Endothelial cell of umbilical vein (primary cell): ENCODE results near the gene NR1H2. TPM values are rescaled to one million over a fixed set of nuclear protein-coding genes. Genes with fewer than 3 reads are reported as not detected.

Experiments used
- BruUV-seq: library from RNA; stranded (reverse); fragments of 400-500 nt; replicated peaks from 2 replicates; lab custom pipeline; 2021; lab: Mats Ljungman, UMichigan
- CTCF ChIA-PET: fragments of 300-600, 350-600 bp; sonication (Branson Sonifier 250); formaldehyde crosslinking; loops from one replicate; lab custom pipeline; 2021; ENCODE audit warnings: antibody characterized with exemption, inconsistent platforms; lab: Charles Lee
- POLR2A ChIA-PET: fragments of 300-600, 350-600 bp; sonication (Branson Sonifier 250); formaldehyde crosslinking; loops from one replicate; lab custom pipeline; 2021; ENCODE audit warnings: antibody characterized with exemption, inconsistent platforms; lab: Charles Lee
- DNase-seq: peaks from one replicate; pipeline ENCODE4 v3.0.0-alpha.2; 2011; ENCODE audit warnings: low read depth, low spot score
- FAIRE-seq: peaks from 2 replicates; lab custom pipeline; 2011; peaks lifted over from hg19 to GRCh38; lab: Jason Lieb, UNC
- H2AFZ ChIP-seq: 2 replicates; pipeline ENCODE4 v1.6.0; 2012; ENCODE audit warnings: low read depth, low read length, control low read depth, inconsistent platforms
- H3K27ac ChIP-seq: 2 replicates; pipeline ENCODE4 v1.5.1; 2011; ENCODE audit warnings: low read depth, mild to moderate bottlenecking, control low read depth, low read length, moderate library complexity; ENCODE audit not compliant: insufficient read depth
- H3K27me3 ChIP-seq, 2 experiments: 2 replicates each; pipeline versions ENCODE4 v1.6.0 to v1.6.1; 2011; ENCODE audit warnings: low read length in 2 of 2, mixed read lengths in 1 of 2; ENCODE audit not compliant: control insufficient read depth in 2 of 2, insufficient read depth in 2 of 2
- H3K36me3 ChIP-seq, 2 experiments: 2 replicates in 1 of 2; 3 replicates in 1 of 2; pipeline ENCODE4 v1.5.1; 2011; ENCODE audit warnings: low read length in 2 of 2, mild to moderate bottlenecking in 1 of 2, moderate library complexity in 1 of 2; ENCODE audit not compliant: control insufficient read depth in 2 of 2, insufficient read depth in 2 of 2; ENCODE audit errors: extremely low read depth in 1 of 2
- H3K4me1 ChIP-seq: 3 replicates; pipeline ENCODE4 v1.5.1; 2011; ENCODE audit warnings: mild to moderate bottlenecking, low read length; ENCODE audit not compliant: control insufficient read depth, insufficient read depth; ENCODE audit errors: extremely low read depth
- H3K4me2 ChIP-seq: 2 replicates; pipeline ENCODE4 v1.6.1; 2011; ENCODE audit warnings: low read length, control low read depth, mixed read lengths; ENCODE audit not compliant: insufficient read depth
- H3K4me3 ChIP-seq, 3 experiments: fragments of 200-600 bp in 1 of 3; sonication (generic), shearing (Covaris generic) in 1 of 3; replicated peaks in 1 of 3; 2 replicates each; pipeline ENCODE4 v1.5.1; 2011 to 2016; ENCODE audit warnings: control low read depth in 3 of 3, low read length in 3 of 3, mild to moderate bottlenecking in 2 of 3, inconsistent platforms in 1 of 3, low read depth in 1 of 3, moderate library complexity in 1 of 3; ENCODE audit not compliant: insufficient read depth in 1 of 3
- H3K79me2 ChIP-seq: 2 replicates; pipeline ENCODE4 v1.6.0; 2012; ENCODE audit warnings: low read length, inconsistent platforms; ENCODE audit not compliant: control insufficient read depth, insufficient read depth
- H3K9ac ChIP-seq: replicated peaks from 2 replicates; pipeline ENCODE3; 2011; ENCODE audit warnings: low read length, control low read depth; ENCODE audit not compliant: insufficient read depth; ENCODE audit errors: extremely low read depth
- H3K9me1 ChIP-seq: replicated peaks from 3 replicates; pipeline ENCODE4 v1.6.0; 2011; ENCODE audit warnings: mild to moderate bottlenecking, low read length; ENCODE audit not compliant: control insufficient read depth, insufficient read depth; ENCODE audit errors: extremely low read depth
- H3K9me3 ChIP-seq: replicated peaks from 2 replicates; pipeline ENCODE4 v1.5.1; 2012; ENCODE audit warnings: low read length, inconsistent platforms; ENCODE audit not compliant: control insufficient read depth, insufficient read depth
- H4K20me1 ChIP-seq: replicated peaks from 2 replicates; pipeline ENCODE3; 2011; ENCODE audit warnings: mild to moderate bottlenecking, low read length; ENCODE audit not compliant: control insufficient read depth, insufficient read depth; ENCODE audit errors: extremely low read depth
- EZH2 ChIP-seq: IDR thresholded peaks from 2 replicates; pipeline ENCODE4 v1.6.1; 2012; ENCODE audit warnings: borderline replicate concordance, low read depth, mild to moderate bottlenecking, moderate library complexity, low read length, inconsistent platforms; ENCODE audit not compliant: severe bottlenecking
- FOS ChIP-seq: IDR thresholded peaks from 2 replicates; pipeline ENCODE4 v1.6.1; 2011; ENCODE audit warnings: mild to moderate bottlenecking, low read length, moderate library complexity, borderline replicate concordance; ENCODE audit not compliant: insufficient read depth
- GATA2 ChIP-seq: IDR thresholded peaks from 2 replicates; pipeline ENCODE4 v1.7.0; 2011; ENCODE audit warnings: low read depth, mild to moderate bottlenecking, moderate library complexity, mixed read lengths, low read length; ENCODE audit not compliant: insufficient read length, insufficient read depth
- JUN ChIP-seq: IDR thresholded peaks from 2 replicates; pipeline ENCODE4 v1.6.1; 2011; ENCODE audit warnings: borderline replicate concordance, low read depth; ENCODE audit not compliant: insufficient read length, insufficient read depth
- MYC ChIP-seq: IDR thresholded peaks from one replicate; pipeline ENCODE4 v1.6.1; 2011; ENCODE audit warnings: mild to moderate bottlenecking, low read depth, low read length
- POLR2A ChIP-seq: IDR thresholded peaks from 2 replicates; pipeline ENCODE4 v1.6.1; 2012; ENCODE audit warnings: low read depth, mild to moderate bottlenecking, control low read depth, low read length
- POLR2AphosphoS5 ChIP-seq: IDR thresholded peaks from 2 replicates; pipeline ENCODE4 v1.6.1; 2012; ENCODE audit warnings: low read depth, mild to moderate bottlenecking, control low read depth, low read length, moderate library complexity; ENCODE audit not compliant: insufficient read depth
- dilution Hi-C: fragments of 300-500 bp; cut with MboI; formaldehyde crosslinking; loops from one replicate; pipeline ENCODE4 v1.15.0; 2019; ENCODE audit warnings: low sequenced_read_pairs; ENCODE audit not compliant: extremely low pct_ligation_motif_present
- intact Hi-C: fragments of 100-400 bp; cut with micrococcal nuclease; formaldehyde crosslinking; loops from one replicate; pipeline ENCODE4 v1.10.0; 2022
- polyA plus RNA-seq, 4 experiments: library from polyadenylated mRNA; depleted of rRNA in 3 of 4; stranded (reverse) in 3 of 4; unstranded in 1 of 4; fragments of >200 nt; gene quantifications; 2 replicates each; pipeline versions ENCODE4 v1.2.1 to v1.2.3, GENCODE V29; 2011 to 2012; ENCODE audit warnings: missing spikeins in 1 of 4
- total RNA-seq: library from RNA; stranded (reverse); gene quantifications from 2 replicates; pipeline ENCODE4 v1.2.3, GENCODE V29; 2021
- TF ChIP-seq, protein P1 (sequence below): IDR thresholded peaks from 2 replicates; pipeline ENCODE4 v1.6.1; 2011; ENCODE audit not compliant: insufficient read depth, insufficient read length
- TF ChIP-seq, protein P2 (sequence below), 2 donors: IDR thresholded peaks; 1 replicate in 1 of 2; 2 replicates in 1 of 2; pipeline ENCODE4 v1.5.1; 2011; ENCODE audit warnings: low read length in 2 of 2, mild to moderate bottlenecking in 2 of 2, moderate library complexity in 2 of 2, control low read depth in 1 of 2, inconsistent platforms in 1 of 2, low read depth in 1 of 2; ENCODE audit not compliant: insufficient read depth in 1 of 2; ENCODE audit errors: extremely low read depth in 1 of 2

NR1H2 gene
- total and polyA plus RNA-seq, 2 donors (not counting 3 experiments of a cell fraction or from before 2014, with no cell fraction given) = 46.7 to 48.4 TPM

DNA sequence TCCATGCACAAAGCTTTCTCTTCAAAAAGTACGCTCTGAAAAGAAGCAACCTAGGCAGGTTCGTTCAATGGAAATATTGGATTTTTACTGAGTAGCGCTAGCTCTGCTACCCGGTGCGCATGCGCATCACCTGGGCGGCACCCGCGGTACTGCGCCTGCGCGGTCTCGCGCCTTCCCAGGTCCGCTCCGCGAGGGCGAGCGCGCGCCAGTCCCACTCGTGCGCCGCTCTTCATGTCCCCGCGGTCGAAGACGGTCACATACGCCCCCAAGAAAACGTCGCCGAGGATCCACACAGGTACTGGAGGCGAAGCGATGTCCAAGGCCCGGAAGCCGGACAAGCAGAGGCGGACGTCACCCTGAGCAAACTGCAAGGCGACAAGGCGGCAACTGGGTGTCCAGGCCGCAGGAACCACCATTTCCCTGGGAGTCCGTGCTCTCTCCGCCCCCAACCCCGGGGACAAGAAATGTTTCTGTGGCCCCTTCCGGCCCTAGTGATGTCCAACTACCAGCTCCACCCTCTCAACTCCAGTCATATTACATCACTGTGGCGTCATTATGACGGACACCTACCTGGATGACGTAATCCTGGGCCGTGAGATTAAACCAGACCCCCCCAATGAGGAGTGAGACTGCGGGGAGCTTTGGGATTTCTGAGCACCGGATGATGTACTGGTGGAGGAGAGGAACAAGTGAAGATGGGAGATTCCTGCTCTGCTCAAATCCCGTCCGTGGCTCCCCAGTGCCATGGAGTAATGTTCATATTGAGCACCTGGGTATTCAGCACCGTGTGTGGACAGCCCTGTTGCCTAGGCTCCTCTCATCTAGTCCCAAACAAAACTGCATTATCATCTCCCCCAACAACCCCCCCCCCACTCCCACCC is 42.3 kb upstream of the NR1H2 start:
- H3K36me3 ChIP-seq = no peaks in the 10 kb centered on the region
- TSS peak; percentile 54 for BruUV-seq
- dilution Hi-C loops (no loop called here), intact Hi-C loops (loop anchor here (1.0 to 5.0 kb wide), 2 partner anchors 15 to 323 kb away; no protein-coding TSS in a partner anchor)
- CTCF ChIA-PET = interaction anchor here (1.0 to 1.7 kb wide), 3 partner anchors 23 to 82 kb away, joined by 3 to 8 read pairs (median 5); no protein-coding TSS in a partner anchor
- H3K9me1 ChIP-seq = no peaks in the 10 kb centered on the region
- no peak overlapping the region for H3K9ac ChIP-seq
- no peaks in the 10 kb centered on the region for H3K9me3 ChIP-seq
- FAIRE-seq (peak; percentile 18), DNase-seq (no peak)
- TF ChIP-seq POLR2AphosphoS5 (peak; percentile 68), GATA2 (no peak), POLR2A (peak; percentile 63), EZH2 (no peak), JUN (no peak), FOS (no peak), MYC (no peak)
- TF ChIP-seq, protein P1, sequence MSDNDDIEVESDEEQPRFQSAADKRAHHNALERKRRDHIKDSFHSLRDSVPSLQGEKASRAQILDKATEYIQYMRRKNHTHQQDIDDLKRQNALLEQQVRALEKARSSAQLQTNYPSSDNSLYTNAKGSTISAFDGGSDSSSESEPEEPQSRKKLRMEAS = peak; percentile 82
- TF ChIP-seq, protein P2, sequence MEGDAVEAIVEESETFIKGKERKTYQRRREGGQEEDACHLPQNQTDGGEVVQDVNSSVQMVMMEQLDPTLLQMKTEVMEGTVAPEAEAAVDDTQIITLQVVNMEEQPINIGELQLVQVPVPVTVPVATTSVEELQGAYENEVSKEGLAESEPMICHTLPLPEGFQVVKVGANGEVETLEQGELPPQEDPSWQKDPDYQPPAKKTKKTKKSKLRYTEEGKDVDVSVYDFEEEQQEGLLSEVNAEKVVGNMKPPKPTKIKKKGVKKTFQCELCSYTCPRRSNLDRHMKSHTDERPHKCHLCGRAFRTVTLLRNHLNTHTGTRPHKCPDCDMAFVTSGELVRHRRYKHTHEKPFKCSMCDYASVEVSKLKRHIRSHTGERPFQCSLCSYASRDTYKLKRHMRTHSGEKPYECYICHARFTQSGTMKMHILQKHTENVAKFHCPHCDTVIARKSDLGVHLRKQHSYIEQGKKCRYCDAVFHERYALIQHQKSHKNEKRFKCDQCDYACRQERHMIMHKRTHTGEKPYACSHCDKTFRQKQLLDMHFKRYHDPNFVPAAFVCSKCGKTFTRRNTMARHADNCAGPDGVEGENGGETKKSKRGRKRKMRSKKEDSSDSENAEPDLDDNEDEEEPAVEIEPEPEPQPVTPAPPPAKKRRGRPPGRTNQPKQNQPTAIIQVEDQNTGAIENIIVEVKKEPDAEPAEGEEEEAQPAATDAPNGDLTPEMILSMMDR (IDR thresholded peaks at IDR 0.05; ENCODE audit: extremely low read depth in 1 of 2, insufficient read depth in 1 of 2, low read depth in 1 of 2, low read length in 2 of 2) = no peak
- H3K4me1 ChIP-seq = peaks cover 7% of the 10 kb centered on the region
- no peak overlapping the region for H3K27ac ChIP-seq
- H3K27me3 ChIP-seq = peaks cover 11 to 14% of the 10 kb centered on the region in 2 experiments
- no peaks in the 10 kb centered on the region for H3K79me2 ChIP-seq
- POLR2A ChIA-PET = no interaction called here
- peak overlapping the region in 2 of 3 experiments; percentile 27 to 60 for H3K4me3 ChIP-seq
- peak overlapping the region; percentile 99 for H2AFZ ChIP-seq
- H4K20me1 ChIP-seq = no peaks in the 10 kb centered on the region
- H3K4me2 ChIP-seq = peak overlapping the region; percentile 83
